Fibroblast of lung (primary cell): ENCODE data around the gene ASIC4. TPM values are rescaled to one million over a fixed set of nuclear protein-coding genes. Genes with fewer than 3 reads are reported as not detected.

Experiments
- DNase-seq, 2 donors: peaks; one replicate each; pipeline versions ENCODE4 v3.0.0 to v3.0.0-alpha.2; 2010; ENCODE audit warnings: low read depth in 2 of 2
- H2AFZ ChIP-seq: 2 replicates; pipeline ENCODE4 v1.5.1; 2012; ENCODE audit warnings: low read length, control low read depth, inconsistent platforms
- H3K27ac ChIP-seq: 2 replicates; pipeline ENCODE4 v1.5.1; 2011; ENCODE audit warnings: low read length, control low read depth; ENCODE audit not compliant: insufficient read depth
- H3K27me3 ChIP-seq: 2 replicates; pipeline ENCODE4 v1.5.1; 2011; ENCODE audit warnings: mild to moderate bottlenecking, low read length; ENCODE audit not compliant: control insufficient read depth, insufficient read depth
- H3K36me3 ChIP-seq: 2 replicates; pipeline ENCODE4 v1.5.1; 2011; ENCODE audit warnings: low read length; ENCODE audit not compliant: control insufficient read depth, insufficient read depth
- H3K4me1 ChIP-seq: 2 replicates; pipeline ENCODE4 v1.5.1; 2011; ENCODE audit warnings: low read length; ENCODE audit not compliant: control insufficient read depth, insufficient read depth; ENCODE audit errors: extremely low read depth
- H3K4me2 ChIP-seq: 2 replicates; pipeline ENCODE4 v1.5.1; 2011; ENCODE audit warnings: low read length, control low read depth; ENCODE audit not compliant: insufficient read depth; ENCODE audit errors: extremely low read depth
- H3K4me3 ChIP-seq, 4 experiments: fragments of 200-600 bp in 1 of 4; sonication (generic) in 1 of 4; replicated peaks in 1 of 4; 2 replicates each; pipeline ENCODE4 v1.5.1; 2011 to 2016; ENCODE audit warnings: low read length in 4 of 4, low read depth in 3 of 4, mild to moderate bottlenecking in 3 of 4, control low read depth in 2 of 4, inconsistent platforms in 1 of 4, mixed read lengths in 1 of 4; ENCODE audit not compliant: insufficient read depth in 1 of 4; ENCODE audit errors: control extremely low read depth in 1 of 4
- H3K79me2 ChIP-seq: 2 replicates; pipeline ENCODE4 v1.5.1; 2012; ENCODE audit warnings: mild to moderate bottlenecking, low read length, inconsistent platforms; ENCODE audit not compliant: control insufficient read depth, insufficient read depth
- H3K9ac ChIP-seq: 2 replicates; pipeline ENCODE4 v1.5.1; 2011; ENCODE audit warnings: mild to moderate bottlenecking, low read length, control low read depth; ENCODE audit not compliant: insufficient read depth
- H3K9me3 ChIP-seq: 2 replicates; pipeline ENCODE4 v1.5.1; 2012; ENCODE audit warnings: low read depth, low read length; ENCODE audit not compliant: control insufficient read depth, insufficient read depth
- H4K20me1 ChIP-seq: 2 replicates; pipeline ENCODE4 v1.5.1; 2011; ENCODE audit warnings: low read length; ENCODE audit not compliant: control insufficient read depth, insufficient read depth; ENCODE audit errors: extremely low read depth
- CTCF ChIP-seq, 2 donors: IDR thresholded peaks in 1 of 2; conservative IDR thresholded peaks in 1 of 2; 1 replicate in 1 of 2; 2 replicates in 1 of 2; pipeline ENCODE4 v1.5.1; 2011 to 2012; ENCODE audit warnings: low read length in 2 of 2, control low read depth in 1 of 2, inconsistent platforms in 1 of 2, low read depth in 1 of 2, mild to moderate bottlenecking in 1 of 2
- EZH2 ChIP-seq: IDR thresholded peaks from 2 replicates; pipeline ENCODE4 v1.5.1; 2012; ENCODE audit warnings: low read length, control low read depth, mild to moderate bottlenecking; ENCODE audit errors: missing control alignments
- polyA plus RNA-seq, 2 donors: library from polyadenylated mRNA; depleted of rRNA in 1 of 2; stranded (reverse) in 1 of 2; unstranded in 1 of 2; fragments of >200 nt; gene quantifications; 2 replicates each; pipeline ENCODE4 v1.2.1, GENCODE V29; 2011 to 2012; ENCODE audit warnings: missing spikeins in 1 of 2
- total RNA-seq: library from RNA; depleted of rRNA; stranded (reverse); fragments of >200 nt; gene quantifications from 2 replicates; pipeline ENCODE4 v1.2.1, GENCODE V29; 2014

ASIC4 gene
- total and polyA plus RNA-seq, 2 donors (not counting 1 experiment from before 2014, with no cell fraction given): 0.33 TPM; not detected in 1

GRCh38 chr2:219531639-219532377 lies 17.5 kb downstream of the ASIC4 start:
- Histone ChIP-seq H3K27ac (no peak overlapping the region), H3K4me2 (no peak overlapping the region), H4K20me1 (no peaks in the 10 kb centered on the region), H3K79me2 (no peaks in the 10 kb centered on the region), H3K36me3 (no peaks in the 10 kb centered on the region), H3K4me3 (no peak overlapping the region), H2AFZ (no peak overlapping the region), H3K27me3 (peaks cover 37% of the 10 kb centered on the region), H3K9ac (no peak overlapping the region), H3K4me1 (no peaks in the 10 kb centered on the region), H3K9me3 (no peaks in the 10 kb centered on the region)
- no peak for TF ChIP-seq EZH2
- no peak for TF ChIP-seq CTCF (conservative IDR thresholded peaks at IDR 0.05 in 1 of 2, IDR thresholded peaks at IDR 0.05 in 1 of 2; ENCODE audit: low read depth in 1 of 2, low read length in 2 of 2)
- DNase-seq: no peak

- H4K20me1 ChIP-seq: no peaks in the 10 kb centered on the region
- TF ChIP-seq CTCF (conservative IDR thresholded peaks at IDR 0.05 in 1 of 2, IDR thresholded peaks at IDR 0.05 in 1 of 2; ENCODE audit: low read depth in 1 of 2, low read length in 2 of 2): no peak
- no peak for TF ChIP-seq EZH2
- H3K4me2 ChIP-seq: no peak overlapping the region
- H3K27me3 ChIP-seq: peaks cover 33% of the 10 kb centered on the region
- no peaks in the 10 kb centered on the region for H3K36me3 ChIP-seq
- no peaks in the 10 kb centered on the region for H3K9me3 ChIP-seq
- no peaks in the 10 kb centered on the region for H3K4me1 ChIP-seq
- H3K4me3 ChIP-seq: no peak overlapping the region
- no peaks in the 10 kb centered on the region for H3K79me2 ChIP-seq
- no peak for DNase-seq
- no peak overlapping the region for H3K27ac ChIP-seq
- H3K9ac ChIP-seq: no peak overlapping the region
- H2AFZ ChIP-seq: no peak overlapping the region
These were observed 18.0 kb downstream of the ASIC4 start for GRCh38 chr2:219532378-219532649.

GRCh38 chr2:219533930-219534661 lies 19.8 kb downstream of the ASIC4 start:
- no peak for DNase-seq
- H3K79me2 ChIP-seq: no peaks in the 10 kb centered on the region
- no peak overlapping the region for H3K9ac ChIP-seq
- peaks cover 3% of the 10 kb centered on the region for H3K36me3 ChIP-seq
- H3K27ac ChIP-seq: no peak overlapping the region
- H3K9me3 ChIP-seq: no peaks in the 10 kb centered on the region
- H3K27me3 ChIP-seq: peaks cover 25% of the 10 kb centered on the region
- no peak for TF ChIP-seq EZH2
- no peak for TF ChIP-seq CTCF (conservative IDR thresholded peaks at IDR 0.05 in 1 of 2, IDR thresholded peaks at IDR 0.05 in 1 of 2; ENCODE audit: low read depth in 1 of 2, low read length in 2 of 2)
- H2AFZ ChIP-seq: no peak overlapping the region
- H3K4me3 ChIP-seq: no peak overlapping the region
- H3K4me1 ChIP-seq: no peaks in the 10 kb centered on the region
- no peaks in the 10 kb centered on the region for H4K20me1 ChIP-seq
- no peak overlapping the region for H3K4me2 ChIP-seq
